GM20000 (cell line): ENCODE results near the gene CFAP45.

ENCODE experiments used
- DNase-seq: peaks from one replicate; pipeline ENCODE4 v3.0.0; 2012; ENCODE audit warnings: low spot score
- TF ChIP-seq, protein P1 (sequence below): IDR thresholded peaks from 2 replicates; pipeline ENCODE4 v1.5.1; 2012; ENCODE audit warnings: mild to moderate bottlenecking, control low read depth; ENCODE audit errors: extremely low read depth, missing control alignments

CFAP45 gene

DNA sequence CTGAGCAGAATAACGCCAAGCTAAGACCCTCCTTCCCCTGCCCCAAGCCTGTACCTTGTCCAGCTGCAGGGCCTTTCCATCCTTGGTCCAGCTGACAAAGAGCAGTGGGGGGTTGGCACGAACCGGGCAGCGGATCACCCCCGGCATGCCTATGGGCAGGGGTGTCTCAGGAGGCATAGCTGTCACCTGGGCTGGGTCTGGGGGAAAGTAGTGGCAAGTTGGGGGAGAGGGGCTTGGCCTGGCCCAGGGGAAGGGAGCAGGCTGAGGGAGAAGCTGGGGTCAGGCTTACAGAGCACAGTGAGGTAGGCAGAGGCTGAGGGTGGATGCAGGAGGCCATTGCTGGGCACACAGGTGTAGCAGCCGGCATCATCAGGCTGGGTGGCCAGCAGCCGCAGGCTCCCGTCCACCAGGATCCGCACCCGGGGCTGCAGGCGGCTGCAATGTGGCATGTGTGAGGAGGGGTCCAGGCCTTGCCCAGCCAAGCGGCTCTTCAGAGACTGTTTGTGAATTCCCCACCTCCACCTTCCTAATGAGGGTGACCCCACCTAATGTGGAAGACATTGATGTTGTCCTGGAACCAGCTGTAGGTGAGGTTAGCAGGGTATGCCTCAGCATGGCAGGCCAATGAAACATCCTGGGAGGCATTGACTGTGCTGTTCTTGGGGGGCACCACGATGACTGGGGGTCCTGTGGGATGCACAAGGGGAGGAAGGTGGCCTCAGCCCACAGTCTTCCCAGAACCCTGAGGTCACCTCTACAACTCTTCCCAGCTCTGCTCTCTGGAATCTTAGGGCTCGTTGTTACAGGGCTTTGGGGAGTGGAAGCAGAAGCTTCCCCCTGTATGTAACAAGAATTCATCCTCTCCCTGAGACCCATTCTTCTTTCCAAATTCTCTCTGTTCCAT lies 34.4 kb upstream of the CFAP45 start:
- TF ChIP-seq, protein P1, sequence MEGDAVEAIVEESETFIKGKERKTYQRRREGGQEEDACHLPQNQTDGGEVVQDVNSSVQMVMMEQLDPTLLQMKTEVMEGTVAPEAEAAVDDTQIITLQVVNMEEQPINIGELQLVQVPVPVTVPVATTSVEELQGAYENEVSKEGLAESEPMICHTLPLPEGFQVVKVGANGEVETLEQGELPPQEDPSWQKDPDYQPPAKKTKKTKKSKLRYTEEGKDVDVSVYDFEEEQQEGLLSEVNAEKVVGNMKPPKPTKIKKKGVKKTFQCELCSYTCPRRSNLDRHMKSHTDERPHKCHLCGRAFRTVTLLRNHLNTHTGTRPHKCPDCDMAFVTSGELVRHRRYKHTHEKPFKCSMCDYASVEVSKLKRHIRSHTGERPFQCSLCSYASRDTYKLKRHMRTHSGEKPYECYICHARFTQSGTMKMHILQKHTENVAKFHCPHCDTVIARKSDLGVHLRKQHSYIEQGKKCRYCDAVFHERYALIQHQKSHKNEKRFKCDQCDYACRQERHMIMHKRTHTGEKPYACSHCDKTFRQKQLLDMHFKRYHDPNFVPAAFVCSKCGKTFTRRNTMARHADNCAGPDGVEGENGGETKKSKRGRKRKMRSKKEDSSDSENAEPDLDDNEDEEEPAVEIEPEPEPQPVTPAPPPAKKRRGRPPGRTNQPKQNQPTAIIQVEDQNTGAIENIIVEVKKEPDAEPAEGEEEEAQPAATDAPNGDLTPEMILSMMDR, result no peak
- no peak for DNase-seq

GRCh38 chr1:159933347-159933746 lies 33.4 kb upstream of the CFAP45 start:
- DNase-seq, result no peak
- TF ChIP-seq, protein P1, result no peak

GRCh38 chr1:159932296-159933285 lies 32.6 kb upstream of the CFAP45 start:
- TF ChIP-seq, protein P1, result no peak
- DNase-seq, result no peak

DNA sequence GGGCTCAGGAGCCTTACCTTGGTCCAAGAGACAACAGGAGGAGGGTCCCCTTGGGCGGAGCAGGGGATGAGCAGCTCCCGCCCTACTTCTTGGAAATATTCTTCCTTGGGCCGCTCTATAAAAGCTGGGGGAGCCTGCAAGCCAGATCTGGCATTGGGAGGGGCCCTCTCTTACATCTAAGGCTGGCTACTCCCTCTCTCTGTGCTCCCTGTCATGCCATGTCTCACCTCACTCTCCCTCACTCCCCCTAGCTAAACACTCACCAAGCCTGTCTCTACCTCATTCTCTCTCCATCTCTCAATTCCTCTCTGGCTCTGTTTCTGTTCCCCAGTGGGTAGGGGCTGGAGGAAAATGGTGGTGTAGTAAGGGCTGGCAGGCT lies 31.8 kb upstream of the CFAP45 start:
- TF ChIP-seq, protein P1, result no peak

DNA sequence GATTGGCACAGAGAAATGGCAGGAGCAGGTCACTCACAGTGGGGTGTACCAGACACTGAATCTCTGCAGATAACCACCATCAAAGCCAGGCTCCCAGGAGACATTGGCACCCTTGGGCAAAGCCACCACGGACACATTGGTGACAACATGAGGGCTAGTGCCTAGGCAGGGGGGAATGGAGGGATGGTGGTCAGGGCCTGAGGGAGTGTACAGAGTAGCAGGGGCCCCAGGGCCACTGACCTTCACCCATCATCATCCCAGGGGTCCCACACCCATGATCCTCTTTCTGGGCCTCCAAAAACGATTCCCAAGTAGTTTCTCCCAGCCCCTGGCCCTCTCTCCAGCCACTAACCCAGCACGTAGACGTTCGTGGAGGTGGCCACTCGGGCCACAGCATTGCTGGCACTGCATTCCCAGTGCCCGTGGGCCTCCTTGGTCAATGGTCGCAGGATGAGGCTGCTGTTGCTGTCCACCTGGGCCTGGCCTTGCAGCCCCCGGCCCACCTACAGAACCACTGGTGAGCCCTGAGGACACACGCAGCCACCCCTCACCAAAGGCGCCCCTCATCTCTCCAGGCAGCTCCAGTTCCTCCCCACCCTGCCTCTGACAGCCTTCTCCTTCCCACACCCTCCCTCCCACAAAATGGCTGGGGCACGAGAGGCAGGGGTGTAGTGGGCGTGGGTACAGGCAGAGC lies 31.3 kb upstream of the CFAP45 start:
- TF ChIP-seq, protein P1, result no peak
- DNase-seq, result no peak

More for the DNA sequence above, 31.8 kb upstream of the CFAP45 start:
- no peak for DNase-seq

DNA sequence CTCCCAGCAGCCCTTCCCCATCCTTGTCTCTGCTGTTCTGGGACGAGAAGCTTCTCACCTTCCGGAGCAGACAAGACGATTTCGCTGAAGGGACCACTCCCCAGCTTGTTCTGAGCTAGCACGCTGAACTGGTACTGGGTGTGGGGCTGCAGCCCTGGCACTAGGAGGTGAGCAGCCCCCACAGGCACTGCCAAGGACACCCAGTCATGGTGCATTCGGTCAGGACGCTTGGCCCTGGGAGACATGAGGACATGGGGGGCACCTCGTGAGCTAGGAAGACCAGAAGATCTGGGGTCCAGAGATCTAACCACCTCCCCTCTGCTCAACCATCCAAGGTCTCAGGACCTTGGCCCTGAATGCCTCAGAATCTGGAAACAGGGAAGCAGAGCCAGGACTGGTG lies 30.7 kb upstream of the CFAP45 start:
- DNase-seq, result no peak
- TF ChIP-seq, protein P1, result no peak
